ENCODE measurements around the gene EXD3.
"Not testable (repeated sequence)": the region's sequence is repeated elsewhere in the genome, so short reads cannot be mapped to it uniquely, and the experiment has no call there.

The EXD3 gene

DNA sequence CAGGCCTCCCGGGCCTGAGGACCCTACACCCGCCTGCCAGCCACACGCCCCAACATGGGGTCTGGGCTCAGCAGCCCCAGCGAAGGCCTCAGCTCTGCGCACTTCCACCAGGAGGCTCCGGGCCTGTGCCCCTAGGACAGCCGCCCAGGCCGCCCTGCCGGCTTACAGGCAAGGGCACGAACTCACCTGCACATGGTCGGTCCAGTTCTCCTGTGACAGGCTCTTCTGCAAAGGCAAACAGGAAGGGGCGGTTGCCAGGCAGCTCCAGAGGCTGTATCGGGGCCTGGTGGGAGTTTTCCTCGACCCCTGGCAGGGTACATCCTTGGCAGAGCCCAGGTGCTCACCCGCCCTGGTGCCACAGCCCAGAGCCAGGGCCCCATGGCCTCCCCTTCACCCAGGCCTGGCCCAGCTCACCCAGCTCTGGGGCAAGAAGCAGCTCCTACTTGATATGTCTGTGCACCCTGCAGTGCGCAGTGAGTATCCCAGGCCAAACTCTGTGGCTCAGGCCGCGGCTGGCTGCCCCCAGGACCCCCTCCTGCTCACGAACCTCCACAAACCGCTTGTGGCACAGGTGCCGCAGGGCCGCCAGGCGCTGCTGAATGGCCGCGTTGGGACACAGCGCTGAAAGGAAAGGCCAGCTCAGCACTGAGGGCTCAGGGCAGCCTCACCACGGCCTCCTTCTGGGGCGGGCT is 68.7 kb downstream of the EXD3 start:
- Histone ChIP-seq H3K4me3 (no peak overlapping the region), H3K27ac (peak overlapping the region in 5 of 21 experiments; percentile 6 to 64 (median 30))

DNA sequence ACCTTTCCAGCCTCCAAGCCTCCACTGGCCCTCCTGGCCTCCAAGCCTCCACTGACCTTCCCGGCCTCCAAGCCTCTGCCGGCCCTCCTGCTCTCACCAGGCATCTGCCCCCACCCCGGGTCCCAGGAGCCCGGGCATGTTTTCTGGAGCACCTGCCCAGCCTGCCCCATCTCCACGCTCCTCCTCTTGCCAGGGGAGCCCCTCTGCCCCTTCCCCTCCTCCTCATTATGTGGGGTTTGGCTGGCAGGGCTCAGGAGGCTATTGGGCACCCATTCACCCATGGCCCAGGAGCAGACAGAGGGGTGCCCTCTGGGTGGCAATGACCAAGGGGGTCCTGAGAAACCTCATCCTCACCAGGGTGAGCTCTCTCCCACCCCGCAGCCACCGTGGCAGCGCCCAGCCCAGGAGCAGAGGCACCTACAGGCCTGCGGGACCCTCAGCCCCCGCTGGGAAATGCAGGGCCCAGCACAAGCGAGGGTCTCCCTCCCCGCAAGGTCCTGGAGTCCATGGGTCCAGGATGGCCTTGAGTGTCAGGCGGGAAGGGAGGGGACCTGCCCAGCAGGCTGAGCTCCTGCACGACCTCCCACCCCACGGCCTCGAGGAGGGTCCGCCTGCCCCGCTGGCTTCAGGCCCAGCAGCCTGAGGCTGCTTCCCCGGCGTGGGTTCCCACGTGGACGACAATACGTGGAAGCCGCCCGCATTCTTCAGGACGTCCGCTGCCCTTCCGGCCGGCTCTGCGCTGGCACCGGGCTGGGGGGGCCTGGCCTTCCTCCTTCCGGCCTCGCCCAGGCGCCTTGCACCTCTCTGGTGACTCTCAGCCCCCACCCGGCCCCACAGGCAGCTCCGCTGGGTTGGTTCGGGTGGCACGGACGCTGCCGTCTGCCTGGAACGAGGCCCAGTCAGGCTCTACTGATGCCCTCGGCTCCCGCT is 69.5 kb downstream of the EXD3 start:
- Histone ChIP-seq H3K4me3 (no peak overlapping the region), H3K27ac (peak overlapping the region in 5 of 21 experiments; percentile 6 to 64 (median 30))

DNA sequence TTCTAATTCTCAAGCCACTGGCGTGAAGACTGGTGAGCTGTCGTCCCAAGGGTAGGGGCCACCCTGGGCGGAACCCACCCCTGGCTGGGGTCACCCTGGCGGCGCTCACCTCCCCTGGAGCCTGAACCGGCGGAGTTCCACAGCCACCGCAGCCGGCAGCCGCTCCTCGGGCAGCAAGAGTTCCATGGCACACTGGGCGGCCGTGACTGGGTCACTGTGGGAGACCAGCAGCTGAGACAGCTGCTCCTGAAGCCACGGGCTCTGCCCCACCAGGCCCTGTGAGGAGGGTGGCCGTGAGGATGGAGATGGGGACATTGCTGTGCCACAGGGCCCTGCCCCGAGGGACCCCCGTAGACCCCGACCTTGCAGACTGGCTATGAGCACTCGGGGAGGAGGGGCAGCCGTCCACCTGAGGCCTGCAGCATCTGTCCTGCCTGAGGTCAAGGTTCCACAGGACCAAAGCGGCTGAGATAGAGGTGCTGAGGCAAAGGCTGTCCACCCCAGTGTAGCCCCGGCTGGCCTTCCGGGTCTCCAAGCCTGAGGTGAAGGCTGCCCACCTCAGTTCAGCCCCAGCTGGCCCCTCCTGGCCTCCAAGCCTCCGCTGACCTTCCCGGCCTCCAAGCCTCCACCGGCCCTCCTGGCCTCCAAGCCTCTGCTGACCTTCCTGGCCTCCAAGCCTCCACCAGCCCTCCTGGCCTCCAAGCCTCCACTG is 70.3 kb downstream of the EXD3 start:
- peak overlapping the region in 1 of 21 experiments; percentile 56 for H3K27ac ChIP-seq
- no peak overlapping the region for H3K4me3 ChIP-seq

DNA sequence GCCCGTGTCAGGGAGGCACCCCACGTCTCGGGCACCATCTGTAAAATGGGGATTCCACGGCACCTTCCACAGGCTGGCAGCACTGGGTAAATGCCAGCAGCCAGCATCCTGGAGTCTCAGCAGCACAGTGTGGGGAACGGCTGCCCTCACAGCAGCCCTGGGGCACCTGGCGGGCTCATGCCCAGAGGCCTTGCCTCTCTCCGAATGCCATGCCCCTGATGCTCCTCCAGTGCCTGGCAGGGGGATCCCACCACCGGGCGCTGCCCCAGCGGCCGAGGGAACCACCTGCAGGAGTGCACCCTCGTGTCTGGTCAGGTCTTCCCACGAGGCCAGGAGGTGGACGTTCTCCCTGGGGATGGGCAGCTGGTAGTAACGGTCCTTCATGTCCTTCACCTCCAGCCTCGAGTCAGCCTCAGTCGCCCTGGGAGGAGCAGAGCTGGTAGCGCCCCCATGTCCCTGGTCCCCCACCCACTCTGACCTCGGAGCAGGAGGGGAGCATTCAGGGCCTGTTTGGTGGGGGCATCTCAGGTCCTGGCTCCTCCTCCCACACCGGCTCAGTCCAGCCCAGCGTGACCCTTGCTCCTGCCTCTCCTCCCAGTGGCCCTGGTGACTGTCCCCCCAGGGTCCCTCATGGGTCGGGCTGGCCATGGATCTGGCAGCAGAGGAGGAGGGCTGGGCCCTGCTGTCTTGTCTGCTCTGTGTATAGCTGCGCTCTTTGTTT is 71.0 kb downstream of the EXD3 start:
- H3K27ac ChIP-seq: no peak overlapping the region
- H3K4me3 ChIP-seq: no peak overlapping the region

DNA sequence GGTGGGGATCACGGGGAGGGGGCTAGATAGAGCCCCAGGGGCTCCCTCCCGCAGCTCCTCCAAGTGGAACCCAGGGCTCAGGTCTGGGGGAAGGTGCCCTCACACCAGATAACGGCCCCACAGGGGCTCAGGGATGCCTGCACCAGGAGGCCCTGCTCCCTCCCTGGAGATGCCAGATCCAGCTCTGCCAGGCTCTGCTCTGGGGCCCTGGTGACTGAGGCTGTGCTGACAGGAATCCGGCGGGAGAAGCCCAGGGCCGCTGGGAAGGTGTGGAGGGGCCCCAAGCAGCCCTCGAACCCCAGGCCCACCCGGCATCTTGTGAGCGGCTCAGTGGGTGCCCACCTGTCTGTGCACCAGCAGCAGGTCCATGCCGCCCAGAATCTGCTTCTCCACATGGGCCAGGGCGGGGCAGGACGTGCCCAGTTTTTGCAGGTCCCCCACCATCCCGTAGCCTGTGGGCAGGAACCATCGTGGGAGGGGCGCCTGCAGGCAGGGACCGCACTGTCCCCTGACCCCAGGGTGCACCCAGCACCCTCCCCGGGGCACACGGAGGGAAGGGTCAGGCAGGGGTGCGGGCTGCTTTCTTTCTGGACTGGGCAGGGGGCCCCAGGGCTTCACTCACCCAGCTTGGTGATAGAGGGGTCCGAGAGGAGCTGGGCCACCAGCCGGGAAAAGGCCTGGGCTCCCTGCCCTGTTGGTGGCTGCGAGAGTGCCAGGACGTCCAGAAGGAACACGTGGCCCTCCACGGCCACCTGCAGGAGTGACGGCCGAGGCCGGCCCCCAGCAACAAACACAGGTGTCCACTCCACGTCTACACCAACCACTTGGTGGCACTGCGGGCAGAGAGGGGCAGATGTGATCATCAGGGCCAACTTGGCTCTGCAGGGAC is 72.0 kb downstream of the EXD3 start:
- Histone ChIP-seq H3K4me3 (no peak overlapping the region), H3K27ac (no peak overlapping the region)

DNA sequence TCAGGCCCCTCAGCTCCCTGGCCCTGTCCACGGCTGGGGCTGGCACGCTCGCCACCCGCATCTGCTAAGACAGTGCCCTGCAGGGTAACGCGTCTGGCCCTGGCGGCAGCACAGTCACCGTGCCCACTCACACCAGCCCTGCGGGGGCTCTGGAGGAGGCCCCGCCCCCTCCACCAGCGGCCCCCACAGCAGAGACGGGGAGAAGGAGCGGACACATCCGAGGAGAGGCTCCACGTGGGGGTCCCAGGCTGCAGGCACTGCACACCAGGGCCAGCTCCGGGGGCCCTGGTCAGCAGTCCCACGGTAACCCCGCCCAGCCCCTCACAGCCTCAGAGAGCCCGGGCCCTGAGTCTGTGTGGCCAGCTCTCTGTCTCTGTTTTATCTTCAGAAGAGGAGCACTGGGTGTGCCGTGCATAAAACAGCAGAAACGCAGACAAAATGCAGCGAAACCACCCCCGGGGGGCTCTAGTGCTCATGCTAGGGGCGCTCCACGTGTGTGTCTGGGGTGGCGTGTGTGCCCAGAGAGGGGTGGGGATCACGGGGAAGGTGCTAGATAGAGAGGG is 73.4 kb downstream of the EXD3 start:
- Histone ChIP-seq H3K4me3 (no peak overlapping the region), H3K27ac (no peak overlapping the region)

DNA sequence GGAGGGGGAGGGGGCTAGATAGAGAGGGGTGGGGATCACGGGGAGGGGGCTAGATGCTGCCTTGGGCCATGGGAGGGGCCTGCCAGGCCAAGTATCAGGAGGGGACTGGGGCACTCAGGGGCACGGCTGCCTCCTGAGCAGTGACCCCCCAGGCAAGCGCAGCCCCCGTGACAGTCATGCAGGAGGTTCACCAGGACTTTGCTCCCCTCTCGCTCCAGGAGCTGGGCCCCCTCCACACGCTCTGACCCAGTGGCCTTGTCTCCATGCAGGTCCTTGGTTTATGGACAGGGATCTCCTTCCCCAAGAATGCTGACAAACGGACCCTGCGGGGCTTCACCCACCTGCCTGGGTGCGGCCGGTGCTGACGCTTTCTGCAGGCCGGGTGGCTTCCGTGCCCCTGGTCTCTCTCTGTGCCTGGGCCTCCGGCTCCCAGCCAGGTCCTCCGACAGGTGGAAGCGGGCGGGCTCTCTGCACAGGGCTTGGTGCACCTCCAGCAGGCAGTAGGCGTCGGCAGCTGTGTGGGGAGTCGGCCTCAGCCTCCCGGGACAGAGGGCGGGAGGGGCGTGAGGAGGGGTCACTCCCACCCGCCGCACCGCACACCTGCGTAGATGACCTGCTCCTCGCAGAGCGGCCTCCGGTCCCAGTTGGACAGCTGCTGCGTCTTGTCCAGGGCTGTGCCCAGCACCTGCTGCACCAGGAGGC is 74.0 kb downstream of the EXD3 start:
- Histone ChIP-seq H3K27ac (no peak overlapping the region), H3K4me3 (no peak overlapping the region)

DNA sequence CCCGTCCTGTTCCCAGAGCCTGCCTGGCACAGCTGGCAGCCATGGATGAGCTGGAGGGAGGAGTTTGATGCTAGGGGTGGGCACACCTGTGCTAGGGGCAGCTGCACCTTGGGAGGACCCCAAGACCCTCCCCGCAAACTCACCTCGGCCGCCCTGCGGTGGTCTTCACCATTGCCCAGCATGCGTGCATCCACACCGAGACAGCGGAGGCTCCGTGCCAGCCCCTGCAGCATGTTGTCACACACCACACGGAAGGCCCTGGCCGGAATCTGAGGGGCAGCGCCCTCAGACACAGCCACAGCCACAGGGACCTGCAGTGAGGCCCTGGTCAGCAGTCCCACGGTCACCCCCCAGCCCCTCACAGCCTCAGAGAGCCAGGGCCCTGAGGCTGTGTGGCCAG is 75.0 kb downstream of the EXD3 start:
- Histone ChIP-seq H3K27ac (no peak overlapping the region), H3K4me3 (no peak overlapping the region)

DNA sequence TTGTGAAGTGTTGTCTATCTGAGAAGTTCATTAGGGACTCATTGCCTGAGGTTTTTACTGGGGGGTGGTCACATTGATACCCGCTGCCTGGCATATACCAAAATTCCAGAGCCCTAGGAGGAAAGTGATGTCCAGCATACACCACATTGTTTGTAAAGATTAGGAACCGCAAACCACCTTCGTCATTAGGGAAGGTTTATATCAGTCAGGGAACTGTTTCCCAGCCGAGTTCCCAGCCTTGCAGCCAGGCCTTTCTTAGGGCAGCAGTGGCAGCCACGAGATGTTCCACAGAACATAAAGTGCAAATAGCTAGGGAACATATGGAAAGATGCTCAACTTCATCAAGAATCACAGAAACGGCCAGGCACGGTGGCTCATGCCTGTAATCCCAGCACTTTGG is 80.5 kb downstream of the EXD3 start:
- no peak overlapping the region for H3K27ac ChIP-seq

DNA sequence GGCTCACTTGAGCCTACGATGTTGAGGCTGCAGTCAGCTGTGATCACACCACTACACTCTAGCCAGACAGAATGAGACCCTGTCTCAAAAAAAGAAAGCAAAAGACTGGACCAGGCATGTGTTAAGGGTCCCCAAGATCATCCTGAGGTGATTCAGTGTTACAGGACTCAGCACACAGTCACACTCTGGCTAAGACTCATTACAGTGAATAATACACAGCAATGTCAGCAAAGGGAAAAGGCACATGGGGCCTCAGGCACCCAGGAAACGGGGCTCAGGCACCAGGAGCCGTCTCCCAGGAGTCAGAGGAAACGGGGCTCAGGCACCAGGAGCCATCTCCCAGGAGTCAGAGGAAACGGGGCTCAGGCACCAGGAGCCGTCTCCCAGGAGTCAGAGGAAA is 81.7 kb downstream of the EXD3 start:
- Histone ChIP-seq H3K27ac (no peak overlapping the region), H3K4me3 (no peak overlapping the region)

More for the DNA sequence above, 80.5 kb downstream of the EXD3 start:
- H3K4me3 ChIP-seq: no peak overlapping the region

DNA sequence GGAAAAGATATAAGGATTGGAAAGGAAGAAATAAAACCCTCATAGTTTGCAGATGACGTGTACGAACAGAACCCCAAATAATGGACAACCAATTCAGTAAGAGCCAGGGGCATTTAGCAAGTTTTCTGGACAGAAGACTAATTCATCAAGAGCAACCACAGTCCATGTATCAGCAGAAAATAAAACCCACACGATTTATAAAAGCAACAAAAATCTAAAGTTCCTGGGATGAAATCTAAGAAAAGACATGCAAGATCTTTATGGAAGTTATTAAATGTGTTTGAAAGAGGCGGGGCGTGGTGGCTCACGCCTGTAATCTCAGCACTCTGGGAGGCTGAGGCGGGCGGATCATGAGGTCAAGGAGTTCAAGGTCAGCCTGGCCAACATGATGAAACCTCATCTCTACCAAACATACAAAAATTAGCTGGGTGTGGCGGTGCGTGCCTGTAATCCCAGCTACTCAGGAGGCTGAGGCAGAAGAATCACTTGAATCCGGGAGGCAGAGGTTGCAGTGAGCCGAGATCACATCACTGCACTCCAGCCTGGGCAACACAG is 83.0 kb downstream of the EXD3 start:
- not testable (repeated sequence) for H3K4me3 ChIP-seq, H3K27ac ChIP-seq

DNA sequence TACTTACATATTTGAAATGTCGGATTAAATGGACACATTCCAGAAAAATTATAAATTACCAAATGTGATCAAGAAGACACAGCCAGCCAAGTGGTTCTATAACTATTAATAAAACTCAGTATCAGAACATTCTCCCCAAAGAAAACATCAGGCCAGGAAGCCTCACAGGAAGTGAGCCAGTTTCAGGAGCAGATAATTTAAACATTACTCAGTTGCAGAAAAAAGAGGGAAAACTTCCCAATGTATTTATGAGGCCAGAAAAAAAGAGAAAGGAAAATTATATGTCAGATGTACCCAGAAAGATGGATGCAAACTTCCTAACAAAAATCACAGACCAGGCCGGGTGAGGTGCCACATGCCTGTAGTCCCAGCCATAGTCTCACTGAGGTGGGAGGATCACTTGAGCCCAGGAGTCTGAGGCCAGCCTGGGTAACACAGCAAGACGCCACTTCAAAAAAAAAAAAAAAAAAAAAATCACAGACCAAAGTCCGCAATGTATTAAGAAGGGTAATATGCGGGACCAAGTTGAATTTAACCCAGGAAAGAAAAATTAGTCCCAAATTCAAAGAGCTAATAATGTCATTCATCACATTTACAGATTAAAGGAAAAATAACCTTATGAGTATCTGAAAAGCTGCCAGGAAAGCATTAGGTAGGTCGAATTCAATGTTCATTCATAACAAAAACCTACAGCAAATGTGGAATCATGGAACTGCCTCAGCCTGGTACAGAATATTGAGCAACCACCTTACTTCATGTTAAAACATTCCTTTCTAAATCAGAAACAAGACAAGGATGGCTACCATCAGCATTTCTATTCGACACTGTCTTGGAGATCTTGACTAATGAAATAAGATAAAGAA is 83.7 kb downstream of the EXD3 start:
- Histone ChIP-seq H3K27ac (no peak overlapping the region), H3K4me3 (no peak overlapping the region)

DNA sequence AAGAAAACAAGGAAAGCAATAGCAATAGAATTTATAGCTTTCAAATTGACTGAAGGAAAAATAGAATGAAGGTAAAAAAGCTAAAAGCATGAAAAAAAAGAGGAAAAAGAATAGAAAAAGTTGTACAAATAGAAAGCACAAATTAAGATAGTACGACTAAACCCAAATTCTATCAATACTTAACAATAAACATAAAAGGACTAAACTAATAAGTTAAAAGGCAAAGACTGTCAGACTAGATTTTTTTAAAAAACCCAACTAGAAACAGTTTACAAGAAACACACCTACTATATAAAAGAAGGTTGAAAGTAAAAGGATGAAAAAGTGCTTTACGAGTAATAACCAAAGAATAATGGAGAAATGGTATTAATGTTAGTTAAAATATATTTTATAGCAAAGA is 86.2 kb downstream of the EXD3 start:
- Histone ChIP-seq H3K4me3 (no peak overlapping the region), H3K27ac (no peak overlapping the region)

DNA sequence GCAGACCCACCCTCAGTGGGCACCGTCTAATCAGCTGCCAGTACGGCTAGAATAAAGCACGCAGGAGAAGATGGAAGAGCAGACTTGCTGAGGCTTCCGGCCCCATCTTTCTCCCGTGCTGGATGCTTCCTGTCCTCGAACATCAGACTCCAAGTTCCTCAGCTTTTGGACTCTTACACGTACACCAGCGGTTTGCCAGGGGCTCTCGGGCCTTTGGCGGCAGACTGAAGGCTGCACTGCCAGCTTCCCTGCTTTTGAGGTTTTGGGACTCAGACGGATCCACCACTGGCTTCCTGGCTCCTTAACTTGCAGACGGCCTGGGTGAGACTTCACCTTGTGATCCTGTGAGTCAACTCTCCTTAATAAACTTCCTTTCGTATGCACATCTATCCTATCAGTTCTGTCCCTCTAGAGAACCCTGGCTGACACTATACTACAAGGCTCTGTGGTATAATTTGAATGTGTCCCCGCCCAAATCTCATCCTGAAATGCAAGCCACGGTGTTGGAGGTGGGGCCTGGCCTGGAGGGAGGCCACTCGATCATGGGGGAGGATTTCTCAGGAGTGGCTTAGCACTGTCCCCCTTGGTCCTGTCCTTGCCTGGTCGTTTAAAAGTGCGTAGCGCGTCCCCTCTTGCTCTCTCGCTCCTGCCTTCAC is 89.8 kb downstream of the EXD3 start:
- Histone ChIP-seq H3K4me3 (no peak overlapping the region), H3K27ac (no peak overlapping the region)

DNA sequence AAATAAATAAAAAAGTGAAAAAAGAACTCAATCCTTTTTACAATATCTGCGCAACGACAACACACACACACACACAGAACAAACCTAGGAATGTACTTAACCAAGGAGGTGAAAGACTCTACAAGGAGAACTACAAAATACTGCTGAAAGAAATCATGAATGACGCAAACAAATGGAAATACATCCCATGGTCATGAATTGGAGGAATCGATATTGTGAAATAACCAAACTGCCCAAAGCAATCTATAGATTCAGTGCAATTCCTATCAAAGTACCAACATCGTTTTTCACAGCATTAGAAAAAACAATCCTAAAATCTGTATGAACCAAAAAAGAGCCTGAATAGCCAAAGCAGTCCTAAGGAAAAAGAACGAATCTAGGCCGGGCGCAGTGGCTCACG is 91.0 kb downstream of the EXD3 start:
- no peak overlapping the region for H3K27ac ChIP-seq

DNA sequence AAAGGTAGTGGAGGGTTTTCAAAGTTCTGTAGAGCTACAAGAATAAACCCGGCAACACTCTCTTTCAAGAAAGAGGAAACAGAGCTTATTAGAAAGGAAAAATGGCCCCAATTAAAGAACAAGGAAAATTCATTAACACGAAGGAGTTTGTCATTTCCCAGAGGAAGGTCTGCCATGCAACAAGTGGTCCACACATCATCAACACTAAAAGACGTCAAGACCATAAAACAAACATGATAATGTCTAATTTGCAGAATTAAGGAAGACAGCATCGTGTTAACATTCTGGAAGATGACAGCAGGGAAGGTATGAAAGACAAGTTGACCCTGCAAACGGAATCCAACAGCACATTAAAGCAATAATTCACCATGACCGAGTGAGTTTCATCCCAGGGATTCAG is 92.3 kb downstream of the EXD3 start:
- Histone ChIP-seq H3K27ac (no peak overlapping the region), H3K4me3 (no peak overlapping the region)

More for the DNA sequence above, 91.0 kb downstream of the EXD3 start:
- no peak overlapping the region for H3K4me3 ChIP-seq

Data from skin epidermis (tissue), 12 donors.